HepG2 (cell line): Measurements from ENCODE around the gene HAGH. TPM values are rescaled to one million over a fixed set of nuclear protein-coding genes. Genes with fewer than 3 reads are reported as not detected.

Source experiments
- ATF5 ChIP-seq: sonication (generic); formaldehyde crosslinking; IDR thresholded peaks from 2 replicates; pipeline ENCODE4 v1.4.0; 2020; ENCODE audit warnings: mild to moderate bottlenecking, low read depth, missing genetic modification reagents
- E2F2 ChIP-seq: sonication (generic); formaldehyde crosslinking; IDR thresholded peaks from 2 replicates; pipeline ENCODE4 v1.4.0; 2020; ENCODE audit warnings: missing genetic modification reagents, borderline replicate concordance
- FOSL2 ChIP-seq: sonication (generic); formaldehyde crosslinking; IDR thresholded peaks from 2 replicates; pipeline ENCODE4 v1.4.0; 2020; ENCODE audit warnings: missing genetic modification reagents
- GATAD1 ChIP-seq: IDR thresholded peaks from 2 replicates; pipeline ENCODE4 v1.6.1; 2016; ENCODE audit warnings: missing genetic modification reagents, missing compliant biosample characterization
- HDAC2 ChIP-seq: sonication (generic); formaldehyde crosslinking; IDR thresholded peaks from 2 replicates; pipeline ENCODE4 v1.4.0; 2020; ENCODE audit warnings: missing genetic modification reagents
- KLF9 ChIP-seq: IDR thresholded peaks from 2 replicates; pipeline ENCODE4 v1.6.1; 2016; ENCODE audit warnings: low read depth
- PRPF4 ChIP-seq: fragments of 200-400 bp; formaldehyde crosslinking; IDR thresholded peaks from 2 replicates; pipeline ENCODE4 v1.6.1; 2016; ENCODE audit warnings: low read length, low read depth; ENCODE audit not compliant: poor library complexity, severe bottlenecking
- RBM39 ChIP-seq: fragments of 200-400 bp; formaldehyde crosslinking; IDR thresholded peaks from one replicate; pipeline ENCODE4 v1.6.1; 2018; ENCODE audit warnings: antibody characterized with exemption, mild to moderate bottlenecking, low read depth, low read length; ENCODE audit not compliant: poor library complexity, severe bottlenecking
- SIX4 ChIP-seq: sonication (generic); formaldehyde crosslinking; IDR thresholded peaks from 2 replicates; pipeline ENCODE4 v1.4.0; 2020; ENCODE audit warnings: missing genetic modification reagents
- TRIM22 ChIP-seq: fragments of 450-650 bp; IDR thresholded peaks from 2 replicates; pipeline ENCODE4 v1.6.1; 2017
- XBP1 ChIP-seq: sonication (generic); formaldehyde crosslinking; IDR thresholded peaks from 2 replicates; pipeline ENCODE4 v1.5.0; 2020; ENCODE audit warnings: missing genetic modification reagents
- ZBTB33 ChIP-seq: sonication (generic); formaldehyde crosslinking; IDR thresholded peaks from 2 replicates; pipeline ENCODE4 v1.4.0; 2020; ENCODE audit warnings: missing genetic modification reagents
- ZBTB49 ChIP-seq: sonication (generic); formaldehyde crosslinking; IDR thresholded peaks from 2 replicates; pipeline ENCODE4 v1.4.0; 2020; ENCODE audit warnings: missing genetic modification reagents, borderline replicate concordance
- ZNF431 ChIP-seq: sonication (generic); formaldehyde crosslinking; IDR thresholded peaks from 2 replicates; pipeline ENCODE4 v1.9.0; 2022; ENCODE audit warnings: missing genetic modification reagents, low read depth, mild to moderate bottlenecking, borderline replicate concordance
- ZNF616 ChIP-seq: sonication (generic); formaldehyde crosslinking; IDR thresholded peaks from 2 replicates; pipeline ENCODE4 v1.5.0; 2020; ENCODE audit warnings: low read depth, mild to moderate bottlenecking, missing genetic modification reagents
- ZNF652 ChIP-seq: IDR thresholded peaks from 2 replicates; pipeline ENCODE4 v1.6.1; 2016; ENCODE audit warnings: low read depth, borderline replicate concordance
- ZNF766 ChIP-seq: sonication (generic); formaldehyde crosslinking; IDR thresholded peaks from 2 replicates; pipeline ENCODE4 v1.5.0; 2020; ENCODE audit warnings: missing genetic modification reagents, borderline replicate concordance
- ZNF841 ChIP-seq: sonication (generic); formaldehyde crosslinking; IDR thresholded peaks from 2 replicates; pipeline ENCODE4 v1.8.1; 2023; ENCODE audit warnings: missing genetic modification reagents, borderline replicate concordance
- polyA plus RNA-seq, 8 experiments: library from polyadenylated mRNA; depleted of rRNA in 3 of 8; stranded (reverse) in 7 of 8; unstranded in 1 of 8; fragments of >200 nt; fragmentation: Illumina TruSeq in 4 of 8; extraction: Trizol in 4 of 8; gene quantifications; 2 replicates each; pipeline versions ENCODE4 v1.2.1 to v1.2.3, GENCODE V29; 2011 to 2016; ENCODE audit warnings: low read depth in 4 of 8, missing spikeins in 1 of 8, mixed read lengths in 1 of 8; ENCODE audit not compliant: insufficient read depth in 1 of 8
- total RNA-seq, 5 experiments: library from RNA; depleted of rRNA; stranded (reverse); fragments of >200 nt; fragmentation: Illumina TruSeq; extraction: Trizol; gene quantifications; 2 replicates each; pipeline ENCODE4 v1.2.3, GENCODE V29; 2016; ENCODE audit warnings: low read depth in 1 of 5
- TF ChIP-seq, protein P1 (sequence below): sonication (generic); formaldehyde crosslinking; IDR thresholded peaks from 2 replicates; pipeline ENCODE4 v1.5.1; 2020; ENCODE audit warnings: mild to moderate bottlenecking, moderate library complexity, missing genetic modification reagents

Gene HAGH
- total and polyA plus RNA-seq, 2 of the 13 experiments (the other 11 are each of a cell fraction or from before 2014, with no cell fraction given), result 70.4 to 95.4 TPM

GRCh38 chr16:1826691-1827573 lies at the start of gene HAGH, which contains the start of gene FAHD1 (continued):
- TF ChIP-seq TRIM22 (no peak), HDAC2 (CRISPR knock-in tag) (peak; percentile 96), ZBTB33 (peak; percentile 61; the same call in 1 of the 2 replicates), KLF9 (peak; percentile 87), ATF5 (CRISPR knock-in tag) (peak; percentile 64; the same call in 1 of the 2 replicates), PRPF4 (no peak), SIX4 (peak; percentile 10; the same call in 1 of the 2 replicates), ZNF766 (peak; percentile 90; the same call in 1 of the 2 replicates), GATAD1 (CRISPR knock-in tag) (peak; percentile 100), XBP1 (CRISPR knock-in tag) (no peak), ZBTB49 (CRISPR knock-in tag) (no peak), ZNF841 (CRISPR knock-in tag) (no peak), RBM39 (no peak), ZNF652 (no peak), ZNF616 (CRISPR knock-in tag) (peak; percentile 91), E2F2 (CRISPR knock-in tag) (no peak), ZNF431 (CRISPR knock-in tag) (no peak), FOSL2 (CRISPR knock-in tag) (peak; percentile 68)
- TF ChIP-seq, protein P1, sequence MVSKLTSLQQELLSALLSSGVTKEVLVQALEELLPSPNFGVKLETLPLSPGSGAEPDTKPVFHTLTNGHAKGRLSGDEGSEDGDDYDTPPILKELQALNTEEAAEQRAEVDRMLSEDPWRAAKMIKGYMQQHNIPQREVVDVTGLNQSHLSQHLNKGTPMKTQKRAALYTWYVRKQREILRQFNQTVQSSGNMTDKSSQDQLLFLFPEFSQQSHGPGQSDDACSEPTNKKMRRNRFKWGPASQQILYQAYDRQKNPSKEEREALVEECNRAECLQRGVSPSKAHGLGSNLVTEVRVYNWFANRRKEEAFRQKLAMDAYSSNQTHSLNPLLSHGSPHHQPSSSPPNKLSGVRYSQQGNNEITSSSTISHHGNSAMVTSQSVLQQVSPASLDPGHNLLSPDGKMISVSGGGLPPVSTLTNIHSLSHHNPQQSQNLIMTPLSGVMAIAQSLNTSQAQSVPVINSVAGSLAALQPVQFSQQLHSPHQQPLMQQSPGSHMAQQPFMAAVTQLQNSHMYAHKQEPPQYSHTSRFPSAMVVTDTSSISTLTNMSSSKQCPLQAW (CRISPR knock-in tag), result peak; percentile 59
